Neural progenitor cell (in vitro differentiated cells): Measurements from ENCODE around the gene CD14.

Experiments
- CTCF ChIP-seq: fragments of 200-600 bp; sonication (generic); IDR thresholded peaks from 2 replicates; pipeline ENCODE4 v1.5.1; 2017; ENCODE audit warnings: antibody characterized with exemption, mild to moderate bottlenecking
- EZH2 ChIP-seq: fragments of 200-600 bp; sonication (generic); IDR thresholded peaks from 2 replicates; pipeline ENCODE4 v1.6.1; 2017; ENCODE audit warnings: antibody characterized with exemption, mild to moderate bottlenecking, moderate library complexity
- EZH2phosphoT487 ChIP-seq: fragments of 200-600 bp; sonication (generic); IDR thresholded peaks from 2 replicates; pipeline ENCODE4 v1.6.1; 2017; ENCODE audit warnings: antibody characterized with exemption

- no peak for TF ChIP-seq EZH2
- TF ChIP-seq CTCF: no peak
- no peak for TF ChIP-seq EZH2phosphoT487
These were observed 46.0 kb upstream of the CD14 start for GRCh38 chr5:140678993-140679392.
